ENCODE measurements around the gene LIMA1. TPM values are rescaled to one million over a fixed set of nuclear protein-coding genes. Genes with fewer than 3 reads are reported as not detected.
"Not testable (repeated sequence)": the region's sequence is repeated elsewhere in the genome, so short reads cannot be mapped to it uniquely, and the experiment has no call there.

Gene LIMA1
- total RNA-seq, 8 experiments from 2014 or later, result 4.7 to 66.5 (median 14.8) TPM

DNA sequence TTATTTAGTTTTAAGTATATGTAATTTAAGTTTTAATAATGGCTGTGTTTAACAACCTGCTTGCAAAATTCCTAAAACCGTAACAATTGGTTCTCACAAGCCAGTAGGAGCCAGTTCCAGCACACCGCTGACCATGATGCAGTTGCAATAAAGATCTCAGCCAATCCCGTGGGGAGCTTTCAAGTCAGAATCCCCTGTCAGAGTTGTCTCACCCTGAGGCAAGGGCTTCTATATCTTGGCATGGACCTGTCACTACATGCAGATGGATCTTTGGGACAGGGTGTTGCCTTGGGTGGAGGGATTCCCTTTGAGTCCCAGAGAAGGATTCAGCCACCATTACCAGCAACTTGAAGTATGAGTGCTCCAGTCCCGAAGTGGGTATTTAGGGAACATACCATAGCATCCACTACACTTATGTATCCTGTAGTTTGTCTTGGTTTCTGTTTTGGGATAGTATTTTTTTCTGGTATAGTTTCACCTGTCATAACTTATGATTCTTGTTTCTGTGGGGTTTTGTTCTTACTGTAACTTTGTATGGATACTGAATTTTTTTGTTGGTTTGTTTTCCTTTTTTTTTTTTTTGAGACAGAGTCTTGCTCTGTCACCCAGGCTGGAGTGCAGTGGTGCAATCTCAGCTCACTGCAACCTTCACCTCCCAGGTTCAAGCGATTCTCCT lies 30.1 kb upstream of the LIMA1 start:
- in situ Hi-C loops (cut with MboI; ENCODE audit: low pct_unique_long_range_greater_than_20kb in 2 of 9, low sequenced_read_pairs in 9 of 9, unreplicated experiment in 9 of 9), result loop anchor here in 1 of 9 experiments (25.0 kb wide), 1 partner anchor 101 kb away; no protein-coding TSS in a partner anchor
- ATAC-seq (replicated peaks in 6 of 8), result no peak
- Histone ChIP-seq H3K4me1 (replicated peaks in 1 of 2) (no peaks in the 10 kb centered on the region), H3K27ac (no peak overlapping the region), H3K4me3 (no peak overlapping the region)
- 64 to 100% (median 75%) methylated on average over 1 to 4 of the region's 5 CpGs; no CpG with 5 or more reads in 1 of the 10 experiments for whole genome bisulfite sequencing, 10 experiments

DNA sequence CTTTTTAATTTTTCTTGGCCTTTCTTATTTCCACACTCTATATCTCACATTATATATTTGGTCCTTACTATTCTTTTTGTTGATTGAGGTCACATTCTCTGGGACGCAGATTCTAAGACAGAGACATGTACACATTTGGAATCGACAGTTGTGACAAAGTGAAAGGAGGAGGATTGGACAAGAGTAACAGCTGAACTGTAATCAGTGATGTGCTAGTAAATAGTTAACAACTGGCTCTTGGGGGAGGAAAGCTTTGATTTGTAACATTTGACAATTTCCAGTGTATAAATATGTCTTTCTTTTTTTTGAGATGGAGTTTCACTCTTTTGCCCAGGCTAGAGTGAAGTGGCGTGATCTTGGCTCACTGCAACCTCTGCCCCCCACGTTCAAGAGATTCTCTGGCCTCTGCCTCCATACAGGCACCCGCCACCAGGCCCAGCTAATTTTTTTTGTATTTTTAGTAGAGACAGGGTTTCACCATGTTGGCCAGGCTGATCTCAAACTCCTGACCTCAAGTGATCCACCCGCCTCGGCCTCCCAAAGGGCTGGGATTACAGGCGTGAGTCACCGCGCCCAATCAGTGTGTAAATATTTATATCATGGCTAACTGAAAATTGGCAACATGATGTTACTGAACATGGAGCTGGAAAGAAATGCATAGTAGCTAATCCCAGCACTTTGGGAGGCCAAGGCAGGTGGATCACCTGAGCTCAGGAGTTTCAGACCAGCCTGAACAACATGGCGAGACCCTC lies 28.7 kb upstream of the LIMA1 start:
- 74 to 100% (median 94%) methylated on average over 2 to 11 of the region's 11 CpGs for WGBS, 10 experiments
- in situ Hi-C loops (cut with MboI; ENCODE audit: low pct_unique_long_range_greater_than_20kb in 2 of 9, low sequenced_read_pairs in 9 of 9, unreplicated experiment in 9 of 9), result loop anchor here in 1 of 9 experiments (25.0 kb wide), 1 partner anchor 100 kb away; no protein-coding TSS in a partner anchor
- H3K4me1 ChIP-seq (replicated peaks in 1 of 2); H3K4me3 ChIP-seq; H3K27ac ChIP-seq: not testable (repeated sequence)
- ATAC-seq (replicated peaks in 6 of 8), result peak in 2 of 8 experiments; percentile 50 to 59

DNA sequence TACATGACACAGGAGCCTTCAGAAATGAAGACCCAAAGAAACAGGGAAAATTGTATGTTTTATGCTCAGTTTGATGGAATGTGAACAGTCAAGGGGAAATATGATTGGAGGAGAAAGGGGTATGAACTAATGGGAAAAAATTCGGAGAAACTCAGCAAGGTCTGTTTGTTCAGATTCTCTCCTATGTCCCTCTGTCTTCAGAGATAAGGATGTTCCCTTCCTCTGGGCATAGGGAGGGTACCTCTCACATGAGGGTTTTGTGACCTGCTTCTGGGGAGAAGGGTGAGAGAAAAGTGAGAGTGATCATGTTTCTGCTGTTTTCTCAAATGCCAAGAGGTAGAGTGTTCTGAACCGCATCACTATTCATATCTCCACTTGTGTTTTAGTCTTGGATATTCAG lies 26.6 kb upstream of the LIMA1 start:
- H3K27ac ChIP-seq, result no peak overlapping the region
- WGBS, 10 experiments, result 67 to 100% (median 89%) methylated on average over 1 to 2 of the region's 2 CpGs
- no peak for ATAC-seq (replicated peaks in 6 of 8)
- in situ Hi-C loops (cut with MboI; ENCODE audit: low pct_unique_long_range_greater_than_20kb in 2 of 9, low sequenced_read_pairs in 9 of 9, unreplicated experiment in 9 of 9), result loop anchor here in 1 of 9 experiments (25.0 kb wide), 1 partner anchor 98 kb away; no protein-coding TSS in a partner anchor
- no peak overlapping the region for H3K4me3 ChIP-seq
- H3K4me1 ChIP-seq (replicated peaks in 1 of 2), result no peaks in the 10 kb centered on the region

DNA sequence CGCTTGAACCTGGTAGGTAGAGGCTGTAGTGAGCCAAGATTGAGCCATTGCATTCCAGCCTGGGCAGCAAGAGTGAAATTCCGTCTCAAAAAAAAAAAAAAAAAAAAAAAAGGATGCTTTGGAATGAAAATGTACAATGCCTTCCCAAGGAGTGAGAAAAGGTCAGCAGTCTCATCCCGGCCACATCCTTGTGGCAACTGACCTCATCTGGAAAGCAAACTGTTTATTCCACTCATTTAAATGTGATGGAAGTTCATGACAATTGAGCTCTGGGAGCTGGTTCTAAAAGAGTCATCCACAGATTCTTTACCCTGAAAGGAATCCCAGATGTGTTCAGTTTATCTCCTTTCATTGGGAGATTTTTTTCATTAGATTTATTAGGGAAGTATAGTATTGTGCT lies 19.4 kb upstream of the LIMA1 start:
- Histone ChIP-seq H3K4me3 (no peak overlapping the region), H3K27ac (no peak overlapping the region), H3K4me1 (replicated peaks in 1 of 2) (no peaks in the 10 kb centered on the region)
- no peak for ATAC-seq (replicated peaks in 6 of 8)
- in situ Hi-C loops (cut with MboI; ENCODE audit: low pct_unique_long_range_greater_than_20kb in 2 of 9, low sequenced_read_pairs in 9 of 9, unreplicated experiment in 9 of 9), result loop anchor here in 1 of 9 experiments (25.0 kb wide), 1 partner anchor 90 kb away; no protein-coding TSS in a partner anchor
- 10 to 90% (median 40%) methylated on average over 1 to 3 of the region's 3 CpGs; no CpG with 5 or more reads in 3 of the 10 experiments for WGBS, 10 experiments

DNA sequence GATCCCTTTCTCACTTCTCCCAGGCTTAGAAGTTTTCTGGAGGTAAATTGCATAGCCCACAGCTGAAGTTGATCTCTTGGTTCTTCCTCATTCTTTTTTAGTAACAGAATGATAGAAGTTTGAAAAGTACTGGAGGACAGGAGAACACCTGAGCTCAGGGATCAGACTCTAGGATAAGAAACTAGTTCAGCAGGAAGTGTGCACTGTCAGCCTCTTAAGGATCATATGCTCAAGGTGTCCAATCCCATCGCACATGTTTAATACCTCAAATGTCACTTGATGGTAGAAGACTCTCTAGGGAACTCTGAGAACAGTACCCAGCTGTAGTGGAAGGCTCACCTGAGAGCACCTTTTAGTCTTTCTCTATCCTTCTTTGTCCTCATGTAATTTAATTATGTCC lies 14.7 kb upstream of the LIMA1 start:
- H3K4me1 ChIP-seq (replicated peaks in 1 of 2), result no peaks in the 10 kb centered on the region
- no peak overlapping the region for H3K27ac ChIP-seq
- ATAC-seq (replicated peaks in 6 of 8), result no peak
- in situ Hi-C loops (cut with MboI; ENCODE audit: low pct_unique_long_range_greater_than_20kb in 2 of 9, low sequenced_read_pairs in 9 of 9, unreplicated experiment in 9 of 9), result no loop called here
- 75 to 100% (median 100%) methylated on average over 1 of the region's 1 CpG; no CpG with 5 or more reads in 5 of the 10 experiments for WGBS, 10 experiments
- no peak overlapping the region for H3K4me3 ChIP-seq

DNA sequence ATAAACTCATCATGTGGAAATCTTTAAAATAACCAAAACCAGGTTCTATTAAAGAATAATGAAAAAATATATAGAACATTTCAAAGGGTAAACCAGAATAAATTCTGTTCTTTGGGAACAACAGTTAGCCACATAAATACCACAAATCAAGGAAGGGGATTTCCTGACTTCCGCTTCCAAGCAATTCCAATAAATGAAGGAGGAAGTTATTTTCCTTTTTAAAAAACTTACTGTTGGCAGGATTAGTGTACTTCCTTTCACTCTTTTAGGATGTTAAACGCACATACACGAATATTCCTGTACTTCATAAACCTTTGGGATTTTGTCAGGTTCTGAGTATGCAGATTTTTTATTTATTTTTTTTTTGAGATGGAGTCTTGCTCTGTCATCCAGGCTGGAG lies 13.7 kb upstream of the LIMA1 start:
- 14 to 100% (median 81%) methylated on average over 1 to 3 of the region's 3 CpGs; no CpG with 5 or more reads in 1 of the 10 experiments for WGBS, 10 experiments
- Histone ChIP-seq H3K4me3 (no peak overlapping the region), H3K4me1 (replicated peaks in 1 of 2) (no peaks in the 10 kb centered on the region), H3K27ac (no peak overlapping the region)
- in situ Hi-C loops (cut with MboI; ENCODE audit: low pct_unique_long_range_greater_than_20kb in 2 of 9, low sequenced_read_pairs in 9 of 9, unreplicated experiment in 9 of 9), result no loop called here
- no peak for ATAC-seq (replicated peaks in 6 of 8)

DNA sequence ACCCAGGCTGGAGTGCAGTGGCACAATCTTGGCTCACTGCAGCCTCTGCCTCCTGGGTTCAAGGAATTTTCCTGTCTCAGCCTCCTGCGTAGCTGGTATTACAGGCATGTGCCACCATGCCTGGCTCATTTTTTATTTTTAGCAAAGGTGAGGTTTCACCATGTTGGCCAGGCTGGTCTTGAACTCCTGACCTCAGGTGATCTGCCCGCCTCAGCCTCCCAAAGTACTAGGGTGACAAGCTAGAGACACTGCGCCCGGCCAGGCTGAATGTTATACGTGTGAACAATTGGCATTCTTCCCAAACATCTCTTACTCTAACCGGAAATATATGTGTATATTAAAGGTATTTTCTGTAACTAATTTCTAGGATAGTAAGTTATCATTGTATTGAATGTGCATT lies 13.2 kb upstream of the LIMA1 start:
- 73 to 100% (median 100%) methylated on average over 1 to 6 of the region's 6 CpGs; no CpG with 5 or more reads in 3 of the 10 experiments for WGBS, 10 experiments
- in situ Hi-C loops (cut with MboI; ENCODE audit: low pct_unique_long_range_greater_than_20kb in 2 of 9, low sequenced_read_pairs in 9 of 9, unreplicated experiment in 9 of 9), result no loop called here
- ATAC-seq (replicated peaks in 6 of 8), result no peak
- Histone ChIP-seq H3K4me3 (no peak overlapping the region), H3K4me1 (replicated peaks in 1 of 2) (no peaks in the 10 kb centered on the region), H3K27ac (no peak overlapping the region)

DNA sequence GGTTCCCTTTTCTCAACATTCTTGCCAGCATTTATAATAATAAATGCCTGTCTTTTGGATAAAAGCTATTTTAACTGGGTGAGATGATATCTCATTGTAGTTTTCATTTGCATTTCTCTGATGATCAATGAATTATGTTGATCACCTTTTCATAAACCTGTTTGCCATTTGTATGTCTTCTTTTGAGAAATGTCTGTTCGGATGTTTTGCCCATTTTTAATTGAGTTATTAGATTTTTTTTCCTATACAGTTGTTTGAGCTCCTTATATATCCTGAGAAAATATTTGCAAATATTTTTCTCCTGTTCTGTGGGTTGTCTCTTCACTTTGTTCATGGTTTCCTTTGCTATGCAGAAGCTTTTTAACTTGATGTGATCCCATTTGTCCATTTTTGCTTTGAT lies 8.1 kb upstream of the LIMA1 start:
- ATAC-seq (replicated peaks in 6 of 8), result no peak
- WGBS, 10 experiments, result 70 to 100% (median 100%) methylated on average over 1 of the region's 1 CpG; no CpG with 5 or more reads in 4 of the 10 experiments
- in situ Hi-C loops (cut with MboI; ENCODE audit: low pct_unique_long_range_greater_than_20kb in 2 of 9, low sequenced_read_pairs in 9 of 9, unreplicated experiment in 9 of 9), result no loop called here
- H3K4me1 ChIP-seq (replicated peaks in 1 of 2), result no peaks in the 10 kb centered on the region
- H3K4me3 ChIP-seq, result no peak overlapping the region
- H3K27ac ChIP-seq, result no peak overlapping the region

DNA sequence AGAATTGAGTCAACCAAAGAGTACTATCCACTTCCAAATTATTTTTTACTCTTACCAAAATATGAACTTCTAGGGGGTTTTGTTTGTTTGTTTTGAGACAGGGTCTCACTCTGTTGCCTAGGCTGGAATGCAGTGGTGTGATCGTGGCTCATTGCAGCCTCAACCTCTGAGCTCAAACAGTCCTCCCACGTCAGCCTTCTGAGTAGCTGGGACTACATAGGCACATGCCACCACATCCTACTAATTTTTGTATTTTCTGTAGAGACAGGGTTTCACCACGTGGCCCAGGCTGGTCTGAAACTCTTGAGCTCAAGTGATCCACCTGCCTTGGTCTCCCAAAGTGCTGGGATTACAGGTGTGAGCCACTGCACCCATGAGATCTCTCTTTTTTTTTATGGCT lies 7.4 kb upstream of the LIMA1 start:
- H3K27ac ChIP-seq; ATAC-seq (replicated peaks in 6 of 8); in situ Hi-C loops (cut with MboI; ENCODE audit: low pct_unique_long_range_greater_than_20kb in 2 of 9, low sequenced_read_pairs in 9 of 9, unreplicated experiment in 9 of 9); H3K4me1 ChIP-seq (replicated peaks in 1 of 2); H3K4me3 ChIP-seq: not testable (repeated sequence)
- 0 to 100% (median 58%) methylated on average over 1 to 3 of the region's 3 CpGs; no CpG with 5 or more reads in 2 of the 10 experiments for WGBS, 10 experiments

DNA sequence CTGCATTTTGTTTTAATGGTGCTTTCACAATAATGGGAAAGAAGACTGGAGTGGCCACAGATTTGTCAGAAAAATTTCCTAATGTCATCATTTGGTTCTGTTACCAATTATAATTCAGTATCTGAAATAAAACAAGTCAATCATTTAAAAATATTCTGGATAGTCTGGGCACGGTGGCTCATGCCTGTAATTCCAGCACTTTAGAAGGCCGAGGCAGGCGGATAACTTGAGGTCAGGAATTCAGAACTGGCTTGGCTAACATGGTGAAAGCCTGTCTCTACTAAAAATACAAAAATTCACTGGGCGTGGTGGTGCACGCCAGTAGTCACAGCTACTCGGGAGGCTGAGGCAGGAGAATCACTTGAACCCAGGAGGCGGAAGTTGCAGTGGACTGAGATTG lies 4.0 kb upstream of the LIMA1 start:
- no peak for ATAC-seq (replicated peaks in 6 of 8)
- 40 to 100% (median 90%) methylated on average over 1 to 7 of the region's 7 CpGs for WGBS, 10 experiments
- Histone ChIP-seq H3K4me1 (replicated peaks in 1 of 2) (peaks cover 6 to 11% of the 10 kb centered on the region in 2 donors), H3K4me3 (no peak overlapping the region), H3K27ac (no peak overlapping the region)
- in situ Hi-C loops (cut with MboI; ENCODE audit: low pct_unique_long_range_greater_than_20kb in 2 of 9, low sequenced_read_pairs in 9 of 9, unreplicated experiment in 9 of 9), result no loop called here

DNA sequence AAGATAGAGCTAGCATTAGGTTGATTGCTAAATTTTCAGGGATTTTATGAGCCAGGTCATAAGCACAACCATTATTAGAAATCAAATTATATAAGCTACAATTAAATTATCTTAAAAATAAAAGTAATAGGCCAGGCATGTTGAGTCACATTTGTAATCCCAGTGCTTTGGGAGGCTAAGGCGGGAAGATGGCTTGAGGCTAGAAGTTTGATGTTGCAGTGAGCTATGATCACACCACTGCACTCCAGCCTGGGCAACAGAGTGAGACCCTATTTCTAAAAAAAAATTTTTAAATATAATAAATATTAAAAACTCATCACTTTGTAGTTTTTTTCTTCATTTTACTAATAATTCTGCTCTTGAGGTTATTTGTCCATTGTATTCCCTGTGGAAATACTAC lies 1.9 kb upstream of the LIMA1 start:
- Histone ChIP-seq H3K27ac (no peak overlapping the region), H3K4me3 (no peak overlapping the region), H3K4me1 (replicated peaks in 1 of 2) (peaks cover 6 to 11% of the 10 kb centered on the region in 2 donors)
- ATAC-seq (replicated peaks in 6 of 8), result no peak
- in situ Hi-C loops (cut with MboI; ENCODE audit: low pct_unique_long_range_greater_than_20kb in 2 of 9, low sequenced_read_pairs in 9 of 9, unreplicated experiment in 9 of 9), result no loop called here
- WGBS, 10 experiments, result 100% methylated on average over 1 of the region's 1 CpG; no CpG with 5 or more reads in 4 of the 10 experiments

DNA sequence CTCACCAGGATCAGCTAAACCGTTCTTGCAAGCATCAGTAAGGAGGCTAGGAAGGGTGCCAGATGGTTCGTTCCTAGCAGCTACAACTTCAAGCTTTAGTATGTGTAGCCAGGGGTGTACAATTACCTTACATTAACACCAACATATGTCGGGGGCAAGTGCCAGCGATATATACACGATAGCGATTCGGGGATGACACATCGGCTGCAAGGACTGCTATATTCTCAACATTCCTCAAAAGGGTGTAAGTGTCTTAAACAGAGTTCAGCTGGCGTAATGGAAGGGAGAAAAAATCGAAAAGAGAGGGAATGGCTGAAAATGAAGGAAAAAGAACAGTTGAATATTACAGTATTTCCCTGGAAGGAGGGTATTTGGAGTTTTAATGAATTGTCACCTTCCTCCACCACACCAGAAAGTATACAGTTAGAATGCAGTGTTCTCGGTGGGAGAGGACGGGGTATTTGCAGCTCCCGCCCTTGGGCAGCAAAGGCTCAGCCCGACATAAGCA lies 545 bp downstream of the LIMA1 start:
- in situ Hi-C loops (cut with MboI; ENCODE audit: low pct_unique_long_range_greater_than_20kb in 2 of 9, low sequenced_read_pairs in 9 of 9, unreplicated experiment in 9 of 9), result no loop called here
- H3K27ac ChIP-seq, result no peak overlapping the region
- ATAC-seq (replicated peaks in 6 of 8), result peak; percentile 61 to 72 (median 66)
- H3K4me1 ChIP-seq (replicated peaks in 1 of 2), result peaks cover 6 to 11% of the 10 kb centered on the region in 2 donors
- peak overlapping the region; percentile 51 to 94 (median 75) for H3K4me3 ChIP-seq
- 4 to 54% (median 10%) methylated on average over 2 to 10 of the region's 14 CpGs; no CpG with 5 or more reads in 1 of the 10 experiments for WGBS, 10 experiments

DNA sequence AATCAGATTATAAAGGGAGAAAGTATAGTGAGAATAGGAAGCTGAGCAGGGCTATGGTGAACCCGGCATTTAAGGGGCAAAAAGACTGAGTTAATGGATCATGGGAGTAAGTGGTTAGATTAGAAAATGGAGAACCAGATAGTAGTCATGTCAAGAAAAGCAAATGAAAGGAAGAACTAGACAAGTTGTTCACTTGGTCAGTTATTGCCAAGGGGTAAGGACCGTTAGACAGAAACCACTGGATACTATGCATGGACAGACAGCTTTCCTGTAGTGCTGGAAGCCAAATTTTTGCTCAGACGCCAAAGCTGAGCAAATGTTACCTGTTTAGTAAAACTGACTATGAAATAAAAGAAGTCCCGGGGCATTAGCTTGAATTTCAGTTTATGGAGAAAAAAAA lies 3.8 kb downstream of the LIMA1 start:
- in situ Hi-C loops (cut with MboI; ENCODE audit: low pct_unique_long_range_greater_than_20kb in 2 of 9, low sequenced_read_pairs in 9 of 9, unreplicated experiment in 9 of 9), result no loop called here
- peaks cover 6 to 11% of the 10 kb centered on the region in 2 donors for H3K4me1 ChIP-seq (replicated peaks in 1 of 2)
- WGBS, 10 experiments, result 80 to 93% (median 89%) methylated on average over 3 to 4 of the region's 4 CpGs; no CpG with 5 or more reads in 1 of the 10 experiments
- H3K27ac ChIP-seq, result no peak overlapping the region
- no peak for ATAC-seq (replicated peaks in 6 of 8)
- H3K4me3 ChIP-seq, result no peak overlapping the region

Data from motor neuron (in vitro differentiated cells).